Uterus (tissue), 4 donors: ENCODE data around the gene SH2D4B. TPM values are rescaled to one million over a fixed set of nuclear protein-coding genes. Genes with fewer than 3 reads are reported as not detected.

Source experiments
- DNase-seq, 2 donors: peaks; one replicate each; pipeline ENCODE4 v3.0.0-alpha.2; 2019 to 2020
- H3K27ac ChIP-seq, 2 donors: fragments of 200-600 bp; sonication (generic); 1 replicate in 1 of 2; 2 replicates in 1 of 2; pipeline ENCODE4 v1.5.1; 2016 to 2018
- H3K27me3 ChIP-seq, 2 donors: fragments of 200-600 bp; sonication (generic); one replicate each; pipeline ENCODE4 v1.5.1; 2018 to 2019; ENCODE audit warnings: control low read depth in 1 of 2
- H3K36me3 ChIP-seq, 2 donors: fragments of 200-600 bp; sonication (generic); one replicate each; pipeline ENCODE4 v1.5.1; 2019; ENCODE audit warnings: control low read depth in 1 of 2
- H3K4me1 ChIP-seq, 2 donors: fragments of 200-600 bp; sonication (generic); one replicate each; pipeline ENCODE4 v1.5.1; 2018 to 2019; ENCODE audit warnings: control low read depth in 1 of 2
- H3K4me3 ChIP-seq, 2 donors: fragments of 200-600 bp; sonication (generic); 1 replicate in 1 of 2; 2 replicates in 1 of 2; pipeline ENCODE4 v1.5.1; 2018 to 2019; ENCODE audit warnings: mild to moderate bottlenecking in 1 of 2
- H3K9me3 ChIP-seq, 2 donors: fragments of 200-600 bp; sonication (generic); one replicate each; pipeline ENCODE4 v1.5.1; 2019; ENCODE audit warnings: control low read depth in 1 of 2
- CTCF ChIP-seq, 4 experiments: fragments of 200-600 bp in 2 of 4; fragments of 450-650 bp in 2 of 4; sonication (generic) in 2 of 4; IDR thresholded peaks; one replicate each; pipeline ENCODE4 v1.5.1; 2016 to 2019; ENCODE audit warnings: antibody characterized with exemption in 4 of 4, mild to moderate bottlenecking in 2 of 4, moderate library complexity in 1 of 4
- POLR2A ChIP-seq, 2 donors: fragments of 450-650 bp; IDR thresholded peaks; one replicate each; pipeline ENCODE4 v1.6.1; 2016; ENCODE audit warnings: antibody characterized with exemption in 2 of 2, mild to moderate bottlenecking in 1 of 2, moderate library complexity in 1 of 2
- intact Hi-C: fragments of 100-400 bp; cut with DNase I; formaldehyde crosslinking; loops from one replicate; pipeline ENCODE4 v1.15.1; 2023; ENCODE audit warnings: low total_unique reads
- total RNA-seq, 4 donors: library from RNA; depleted of rRNA in 3 of 4; stranded (reverse); fragments of >200 nt in 3 of 4; gene quantifications; one replicate each; pipeline versions ENCODE4 v1.1.0 to v1.2.4, GENCODE V29; 2014 to 2023
- donor health status: DM: yes; HTN: yes; CAD: no.

SH2D4B gene
- total RNA-seq, 4 donors from 2014 or later, result 0.40 to 1.4 TPM; not detected in 2

DNA sequence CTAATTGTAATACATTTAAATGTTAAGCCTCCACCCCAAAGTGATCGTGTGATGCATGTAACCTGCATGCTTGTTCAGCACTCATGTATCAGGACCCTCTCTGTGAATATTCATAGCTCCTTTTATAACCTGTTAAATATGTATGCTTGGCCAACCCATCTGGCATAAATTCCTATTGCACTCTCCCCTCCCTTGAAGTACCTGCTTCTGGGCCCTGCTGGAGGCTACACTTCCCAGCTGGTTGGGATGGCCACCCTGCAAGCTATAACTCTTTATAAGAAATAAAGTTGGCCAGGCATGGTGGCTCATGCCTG lies 149.7 kb downstream of the SH2D4B start:
- H3K9me3 ChIP-seq, result no peaks in the 10 kb centered on the region
- H3K27ac ChIP-seq, result no peak overlapping the region
- DNase-seq, result no peak
- no peak overlapping the region for H3K4me3 ChIP-seq
- TF ChIP-seq POLR2A (IDR thresholded peaks at IDR 0.05) (no peak), CTCF (IDR thresholded peaks at IDR 0.05) (no peak)
- H3K4me1 ChIP-seq, result no peaks in the 10 kb centered on the region
- H3K27me3 ChIP-seq, result no peaks in the 10 kb centered on the region
- no peaks in the 10 kb centered on the region for H3K36me3 ChIP-seq
- intact Hi-C loops, result no loop called here

- Histone ChIP-seq H3K4me1 (no peaks in the 10 kb centered on the region), H3K4me3 (no peak overlapping the region), H3K36me3 (no peaks in the 10 kb centered on the region), H3K27ac (no peak overlapping the region), H3K27me3 (no peaks in the 10 kb centered on the region), H3K9me3 (no peaks in the 10 kb centered on the region)
- DNase-seq, result no peak
- intact Hi-C loops, result no loop called here
- TF ChIP-seq POLR2A (IDR thresholded peaks at IDR 0.05) (no peak), CTCF (IDR thresholded peaks at IDR 0.05) (no peak)
Observed at GRCh38 chr10:80690434-80690833, 152.7 kb downstream of the SH2D4B start.

DNA sequence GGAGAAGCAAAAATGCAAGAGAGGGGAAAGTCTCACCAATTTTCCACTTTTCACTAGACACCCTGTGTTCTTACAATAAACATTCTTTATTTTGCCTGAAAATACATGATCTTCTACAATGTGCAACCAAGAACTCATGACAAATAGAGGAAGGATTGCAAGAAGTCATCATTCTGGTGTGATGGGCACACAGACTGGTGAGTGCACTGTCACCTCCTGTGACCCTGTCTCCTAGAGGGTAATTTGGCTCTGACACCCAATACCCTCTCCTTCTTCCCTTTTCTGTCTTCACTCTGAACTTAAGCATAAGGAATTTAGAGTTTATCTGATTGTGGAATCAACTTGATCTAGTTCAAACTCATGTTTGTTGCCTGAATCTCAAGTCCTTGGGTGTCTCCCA lies 153.7 kb downstream of the SH2D4B start:
- intact Hi-C loops, result no loop called here

GRCh38 chr10:80693565-80693964 lies 155.9 kb downstream of the SH2D4B start:
- no peaks in the 10 kb centered on the region for H3K27me3 ChIP-seq
- intact Hi-C loops, result no loop called here
- no peak overlapping the region for H3K4me3 ChIP-seq
- TF ChIP-seq CTCF (IDR thresholded peaks at IDR 0.05), result no peak
- no peak for TF ChIP-seq POLR2A (IDR thresholded peaks at IDR 0.05)
- no peak overlapping the region for H3K27ac ChIP-seq
- H3K4me1 ChIP-seq, result no peaks in the 10 kb centered on the region
- H3K36me3 ChIP-seq, result no peaks in the 10 kb centered on the region
- H3K9me3 ChIP-seq, result no peaks in the 10 kb centered on the region
- DNase-seq, result no peak

More for the DNA sequence above, 153.7 kb downstream of the SH2D4B start:
- TF ChIP-seq CTCF (IDR thresholded peaks at IDR 0.05), result no peak
- TF ChIP-seq POLR2A (IDR thresholded peaks at IDR 0.05), result no peak
- H3K4me3 ChIP-seq, result no peak overlapping the region
- no peaks in the 10 kb centered on the region for H3K4me1 ChIP-seq
- H3K36me3 ChIP-seq, result no peaks in the 10 kb centered on the region
- H3K9me3 ChIP-seq, result no peaks in the 10 kb centered on the region
- no peak overlapping the region for H3K27ac ChIP-seq
- H3K27me3 ChIP-seq, result no peaks in the 10 kb centered on the region
- DNase-seq, result no peak

- no peak for DNase-seq
- intact Hi-C loops, result no loop called here
- Histone ChIP-seq H3K4me3 (no peak overlapping the region), H3K36me3 (no peaks in the 10 kb centered on the region), H3K4me1 (no peaks in the 10 kb centered on the region), H3K27ac (no peak overlapping the region), H3K9me3 (no peaks in the 10 kb centered on the region), H3K27me3 (no peaks in the 10 kb centered on the region)
- TF ChIP-seq POLR2A (IDR thresholded peaks at IDR 0.05), result no peak
- no peak for TF ChIP-seq CTCF (IDR thresholded peaks at IDR 0.05)
Observed at GRCh38 chr10:80694930-80695329, 157.2 kb downstream of the SH2D4B start.

Other genes starting within 250 kb of the SH2D4B start
- gene MAT1A, start 248.2 kb upstream of the SH2D4B start, total RNA-seq, result under 1 TPM in 1 of 4 donors, not detected in 3; 0.21 TPM
- gene DYDC1, start 181.1 kb upstream of the SH2D4B start, total RNA-seq, result not detected
- gene DYDC2, start 181.1 kb upstream of the SH2D4B start, total RNA-seq, result 10 to 100 TPM in 1 of 4 donors, 1 to 10 TPM in 1, under 1 TPM in 1, not detected in 1; 0.73 to 12.4 (median 6.6) TPM
- 10 to 100 TPM; 12.3 to 70.7 (median 50.9) TPM for gene PRXL2A, start 129.4 kb upstream of the SH2D4B start, total RNA-seq
- 100 to 1,000 TPM in 1 of 4 donors, 10 to 100 TPM in 3; 37.1 to 110 (median 66.1) TPM for gene TSPAN14, start 83.6 kb upstream of the SH2D4B start, total RNA-seq